ENCODE results near the gene RPL22L1. TPM values are rescaled to one million over a fixed set of nuclear protein-coding genes. Genes with fewer than 3 reads are reported as not detected.
"Not testable (repeated sequence)": the region's sequence is repeated elsewhere in the genome, so short reads cannot be mapped to it uniquely, and the experiment has no call there.

Gene RPL22L1
- total RNA-seq, 1 donor from 2014 or later: 36.1 TPM

GRCh38 chr3:170905862-170906261, 35.9 kb upstream of the RPL22L1 start:
- TF ChIP-seq, protein P1, sequence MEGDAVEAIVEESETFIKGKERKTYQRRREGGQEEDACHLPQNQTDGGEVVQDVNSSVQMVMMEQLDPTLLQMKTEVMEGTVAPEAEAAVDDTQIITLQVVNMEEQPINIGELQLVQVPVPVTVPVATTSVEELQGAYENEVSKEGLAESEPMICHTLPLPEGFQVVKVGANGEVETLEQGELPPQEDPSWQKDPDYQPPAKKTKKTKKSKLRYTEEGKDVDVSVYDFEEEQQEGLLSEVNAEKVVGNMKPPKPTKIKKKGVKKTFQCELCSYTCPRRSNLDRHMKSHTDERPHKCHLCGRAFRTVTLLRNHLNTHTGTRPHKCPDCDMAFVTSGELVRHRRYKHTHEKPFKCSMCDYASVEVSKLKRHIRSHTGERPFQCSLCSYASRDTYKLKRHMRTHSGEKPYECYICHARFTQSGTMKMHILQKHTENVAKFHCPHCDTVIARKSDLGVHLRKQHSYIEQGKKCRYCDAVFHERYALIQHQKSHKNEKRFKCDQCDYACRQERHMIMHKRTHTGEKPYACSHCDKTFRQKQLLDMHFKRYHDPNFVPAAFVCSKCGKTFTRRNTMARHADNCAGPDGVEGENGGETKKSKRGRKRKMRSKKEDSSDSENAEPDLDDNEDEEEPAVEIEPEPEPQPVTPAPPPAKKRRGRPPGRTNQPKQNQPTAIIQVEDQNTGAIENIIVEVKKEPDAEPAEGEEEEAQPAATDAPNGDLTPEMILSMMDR (IDR thresholded peaks at IDR 0.05): no peak
- no peak for TF ChIP-seq POLR2A (IDR thresholded peaks at IDR 0.05)
- TF ChIP-seq POLR2AphosphoS5 (IDR thresholded peaks at IDR 0.05; ENCODE audit: insufficient read depth in 1 of 2, low read depth in 1 of 2): no peak
- peaks cover 21% of the 10 kb centered on the region for H3K4me1 ChIP-seq
- no peaks in the 10 kb centered on the region for H3K27me3 ChIP-seq
- no peak overlapping the region for H3K4me3 ChIP-seq
- no peak for DNase-seq (ENCODE audit: extremely low spot score in 2 of 2)
- H3K27ac ChIP-seq: no peak overlapping the region
- no peaks in the 10 kb centered on the region for H3K9me3 ChIP-seq
- H3K36me3 ChIP-seq: no peaks in the 10 kb centered on the region
- intact Hi-C loops (cut with DNase I): no loop called here

GRCh38 chr3:170903123-170903522, 33.1 kb upstream of the RPL22L1 start:
- Histone ChIP-seq H3K36me3 (no peaks in the 10 kb centered on the region), H3K4me3 (no peak overlapping the region), H3K9me3 (no peaks in the 10 kb centered on the region), H3K4me1 (peaks cover 19% of the 10 kb centered on the region), H3K27me3 (no peaks in the 10 kb centered on the region), H3K27ac (no peak overlapping the region)
- no peak for TF ChIP-seq POLR2A (IDR thresholded peaks at IDR 0.05)
- TF ChIP-seq, protein P1 (IDR thresholded peaks at IDR 0.05): no peak
- no peak for TF ChIP-seq POLR2AphosphoS5 (IDR thresholded peaks at IDR 0.05; ENCODE audit: insufficient read depth in 1 of 2, low read depth in 1 of 2)
- DNase-seq (ENCODE audit: extremely low spot score in 2 of 2): no peak
- intact Hi-C loops (cut with DNase I): no loop called here

- H3K9me3 ChIP-seq: no peaks in the 10 kb centered on the region
- peaks cover 0 to 4% of the 10 kb centered on the region in 2 donors for H3K36me3 ChIP-seq
- DNase-seq (ENCODE audit: extremely low spot score in 2 of 2): no peak
- TF ChIP-seq POLR2A (IDR thresholded peaks at IDR 0.05) (no peak), POLR2AphosphoS5 (IDR thresholded peaks at IDR 0.05; ENCODE audit: insufficient read depth in 1 of 2, low read depth in 1 of 2) (no peak)
- TF ChIP-seq, protein P1 (IDR thresholded peaks at IDR 0.05): no peak
- no peak overlapping the region for H3K27ac ChIP-seq
- no peaks in the 10 kb centered on the region for H3K27me3 ChIP-seq
- no peaks in the 10 kb centered on the region for H3K4me1 ChIP-seq
- H3K4me3 ChIP-seq: no peak overlapping the region
- intact Hi-C loops (cut with DNase I): no loop called here
Observed at GRCh38 chr3:170899455-170899854, 29.5 kb upstream of the RPL22L1 start.

DNA sequence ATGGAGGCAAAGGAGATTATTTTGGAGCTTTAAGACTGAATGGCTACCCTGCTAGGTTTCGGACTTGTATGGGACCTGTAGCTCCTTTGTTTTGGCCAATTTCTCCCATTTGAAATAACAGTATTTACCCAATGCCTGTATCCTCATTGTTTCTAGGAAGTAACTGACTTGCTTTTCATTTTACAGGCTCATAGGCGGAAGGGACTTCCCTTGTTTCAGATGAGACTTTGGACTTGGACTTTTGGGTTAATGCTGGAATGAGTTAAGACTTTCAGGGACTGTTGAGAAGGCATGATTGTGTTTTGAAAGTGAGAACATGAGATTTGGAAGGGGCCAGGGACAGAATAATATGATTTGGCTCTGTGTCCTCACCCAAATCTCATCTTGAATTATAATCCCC, 28.0 kb upstream of the RPL22L1 start:
- Histone ChIP-seq H3K4me1 (no peaks in the 10 kb centered on the region), H3K9me3 (no peaks in the 10 kb centered on the region), H3K27me3 (no peaks in the 10 kb centered on the region), H3K36me3 (peaks cover 0 to 4% of the 10 kb centered on the region in 2 donors), H3K27ac (no peak overlapping the region), H3K4me3 (no peak overlapping the region)
- DNase-seq (ENCODE audit: extremely low spot score in 2 of 2): no peak
- TF ChIP-seq, protein P1 (IDR thresholded peaks at IDR 0.05): no peak
- TF ChIP-seq POLR2A (IDR thresholded peaks at IDR 0.05) (no peak), POLR2AphosphoS5 (IDR thresholded peaks at IDR 0.05; ENCODE audit: insufficient read depth in 1 of 2, low read depth in 1 of 2) (no peak)
- intact Hi-C loops (cut with DNase I): no loop called here

GRCh38 chr3:170897199-170897598, 27.2 kb upstream of the RPL22L1 start:
- H3K27me3 ChIP-seq; H3K4me3 ChIP-seq; H3K36me3 ChIP-seq; intact Hi-C loops (cut with DNase I); H3K27ac ChIP-seq; H3K9me3 ChIP-seq; H3K4me1 ChIP-seq; DNase-seq (ENCODE audit: extremely low spot score in 2 of 2): not testable (repeated sequence)

- H3K27me3 ChIP-seq: no peaks in the 10 kb centered on the region
- no peak overlapping the region for H3K4me3 ChIP-seq
- no peak overlapping the region for H3K27ac ChIP-seq
- intact Hi-C loops (cut with DNase I): no loop called here
- TF ChIP-seq, protein P1 (IDR thresholded peaks at IDR 0.05): no peak
- TF ChIP-seq POLR2A (IDR thresholded peaks at IDR 0.05) (no peak), POLR2AphosphoS5 (IDR thresholded peaks at IDR 0.05; ENCODE audit: insufficient read depth in 1 of 2, low read depth in 1 of 2) (no peak)
- no peaks in the 10 kb centered on the region for H3K9me3 ChIP-seq
- peaks cover 0 to 4% of the 10 kb centered on the region in 2 donors for H3K36me3 ChIP-seq
- DNase-seq (ENCODE audit: extremely low spot score in 2 of 2): no peak
- H3K4me1 ChIP-seq: no peaks in the 10 kb centered on the region
Observed at GRCh38 chr3:170896781-170897180, 26.8 kb upstream of the RPL22L1 start.

- H3K27ac ChIP-seq; H3K4me1 ChIP-seq; H3K4me3 ChIP-seq; H3K36me3 ChIP-seq; H3K9me3 ChIP-seq; DNase-seq (ENCODE audit: extremely low spot score in 2 of 2); H3K27me3 ChIP-seq; intact Hi-C loops (cut with DNase I): not testable (repeated sequence)
Observed at GRCh38 chr3:170896333-170896732, 26.3 kb upstream of the RPL22L1 start.

All from vagina (tissue), 2 donors.